GM21515 (cell line): ENCODE results near the gene ITPK1.

Experiments
- ATAC-seq: cut with Tn5 transposase; IDR thresholded peaks from one replicate; pipeline ENCODE4 v1.9.1; 2021; ENCODE audit not compliant: unreplicated experiment

ITPK1 gene

DNA sequence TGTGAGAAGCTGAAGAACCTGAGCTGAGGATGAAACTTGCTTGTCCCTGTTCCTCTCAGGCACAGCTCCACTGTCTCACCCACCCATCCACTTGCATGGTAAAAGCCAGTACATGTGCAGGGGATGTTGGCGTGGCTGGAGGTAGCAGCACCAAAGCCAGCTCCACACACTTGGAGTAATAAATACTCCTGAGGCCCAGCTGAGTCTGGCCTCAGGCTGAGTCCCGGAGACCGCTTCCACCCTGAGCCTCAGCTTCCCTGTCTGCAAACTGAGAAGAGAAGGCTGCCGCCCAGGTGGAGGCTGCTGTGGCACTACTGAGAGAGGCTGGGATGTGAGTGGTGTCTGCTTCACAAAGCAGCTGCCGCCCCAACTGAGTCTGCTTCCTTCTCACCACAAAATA is 173.6 kb downstream of the ITPK1 start:
- no peak for ATAC-seq

DNA sequence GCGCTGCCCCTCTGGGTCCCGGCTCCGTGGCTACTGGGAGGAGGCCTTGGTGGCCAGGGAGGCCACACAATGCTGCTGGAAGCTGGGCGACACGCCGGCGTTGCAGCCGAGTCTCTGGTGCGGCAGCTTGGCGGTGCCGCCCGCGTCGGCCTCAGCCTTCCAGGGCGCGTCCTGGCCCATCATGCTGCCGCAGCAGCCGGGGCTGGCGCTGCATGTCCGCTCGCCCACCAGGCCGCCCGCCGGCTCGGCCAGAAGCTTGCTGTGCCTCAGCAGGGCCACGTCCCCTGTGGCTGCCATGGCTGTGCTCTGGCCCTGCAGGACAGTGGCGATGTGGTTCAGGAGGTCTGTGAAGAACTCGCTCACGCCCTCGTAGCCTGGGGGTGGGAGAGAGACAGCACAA is 174.2 kb downstream of the ITPK1 start:
- ATAC-seq, result no peak

DNA sequence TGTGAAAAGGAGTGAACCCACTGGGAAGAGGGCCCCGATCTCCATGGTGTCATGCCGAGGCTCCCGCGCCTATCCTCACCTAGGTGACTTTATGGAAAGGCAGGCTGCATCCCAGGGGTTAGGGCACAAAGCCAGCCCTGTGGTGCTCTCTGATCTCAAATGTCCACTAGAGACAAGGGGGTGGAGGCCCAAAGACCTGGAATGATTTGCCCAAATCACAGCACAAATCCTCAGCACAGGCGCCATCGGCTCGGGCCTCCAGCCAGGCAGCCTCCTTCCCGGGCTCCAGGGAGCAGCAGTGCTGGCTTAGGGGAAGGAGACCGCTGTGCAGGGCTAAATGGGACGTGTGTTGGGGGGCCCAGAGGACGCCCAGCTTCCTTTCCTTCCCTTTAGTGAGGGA is 175.2 kb downstream of the ITPK1 start:
- ATAC-seq, result no peak

DNA sequence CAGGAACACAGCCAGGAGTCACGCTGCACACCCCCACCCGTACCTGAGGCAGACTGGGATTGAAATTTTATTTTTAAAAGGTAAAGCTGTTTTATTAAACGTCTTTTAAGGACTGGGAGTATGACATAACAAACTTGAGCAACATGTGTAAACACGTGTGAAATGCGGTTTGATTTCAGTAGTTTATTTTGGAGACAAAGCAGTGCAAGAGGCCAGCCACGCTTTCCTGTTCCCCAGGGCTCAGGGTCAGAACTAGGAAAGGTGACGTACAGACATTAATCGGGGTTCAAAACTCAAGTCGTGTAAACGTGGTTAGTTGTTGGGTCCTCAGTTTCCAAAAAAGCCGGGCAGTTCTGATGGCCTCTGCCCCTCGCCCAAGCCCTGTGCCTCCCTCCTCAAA is 176.0 kb downstream of the ITPK1 start:
- no peak for ATAC-seq

DNA sequence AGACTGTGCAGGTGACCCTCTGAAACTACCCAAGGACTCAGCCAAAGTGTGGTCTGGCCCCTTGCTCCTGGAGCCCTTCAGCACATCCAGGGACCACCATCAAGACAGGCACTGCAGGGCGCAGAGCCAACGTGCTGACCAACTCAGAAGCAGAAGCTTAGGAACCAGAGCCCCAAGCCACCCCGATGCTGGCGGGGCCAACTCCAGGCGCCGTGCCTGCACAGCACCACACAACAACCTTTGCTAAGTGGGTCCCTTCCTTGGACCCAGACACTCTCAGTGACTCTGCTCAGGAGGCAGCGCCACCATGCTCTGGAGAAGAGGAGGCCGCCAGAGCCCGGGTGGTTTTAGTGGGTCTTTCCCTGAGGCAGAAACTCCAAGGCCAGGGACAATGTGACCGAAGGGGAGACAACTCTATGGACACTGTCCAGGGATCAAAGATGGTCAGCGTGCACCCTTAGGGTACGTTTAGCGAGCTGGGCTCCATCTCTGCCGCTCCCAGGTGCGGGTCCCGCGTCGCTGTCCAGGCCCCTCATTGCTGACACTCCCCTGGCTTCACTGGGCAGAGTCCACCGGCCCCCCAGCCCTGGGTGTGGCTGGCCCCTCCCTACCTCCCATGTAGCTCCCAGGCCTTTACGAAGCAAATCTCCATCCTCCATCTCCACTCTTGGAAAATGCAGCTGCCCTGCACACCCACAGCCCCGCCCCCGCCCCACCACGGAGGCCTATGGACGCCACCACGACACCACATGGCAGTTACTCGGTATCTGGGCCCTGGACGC is 176.6 kb downstream of the ITPK1 start:
- no peak for ATAC-seq

DNA sequence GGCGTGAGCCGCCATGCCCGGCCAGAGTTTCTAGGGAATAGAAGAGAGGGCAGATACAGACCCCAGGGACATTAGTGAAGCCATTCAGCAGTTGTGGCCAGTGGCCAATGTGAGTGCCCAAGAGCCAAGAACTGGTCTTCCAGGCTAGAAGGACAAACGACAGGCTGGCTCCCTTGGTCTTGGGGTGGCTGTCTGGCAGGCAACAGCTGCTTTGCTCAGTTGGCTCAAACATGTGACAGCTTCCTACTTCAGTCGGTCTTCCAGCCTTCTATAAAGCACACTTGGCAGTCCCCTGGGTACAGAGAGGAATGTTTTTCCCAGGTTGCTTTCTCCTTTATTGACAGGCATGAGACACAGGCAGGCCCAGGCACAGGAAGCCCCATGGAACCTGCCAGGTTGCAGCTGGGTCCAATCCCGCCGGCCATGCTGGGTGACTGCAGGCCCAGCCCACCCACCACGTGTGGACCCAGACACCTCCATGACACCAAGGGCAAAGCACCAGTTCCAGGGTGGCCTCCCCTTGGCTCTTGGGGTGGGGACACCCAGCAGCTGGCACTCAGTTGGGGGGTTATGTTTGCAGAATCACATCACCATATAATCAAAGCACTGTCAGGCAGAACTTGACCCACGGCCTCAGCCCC is 177.4 kb downstream of the ITPK1 start:
- ATAC-seq, result no peak

DNA sequence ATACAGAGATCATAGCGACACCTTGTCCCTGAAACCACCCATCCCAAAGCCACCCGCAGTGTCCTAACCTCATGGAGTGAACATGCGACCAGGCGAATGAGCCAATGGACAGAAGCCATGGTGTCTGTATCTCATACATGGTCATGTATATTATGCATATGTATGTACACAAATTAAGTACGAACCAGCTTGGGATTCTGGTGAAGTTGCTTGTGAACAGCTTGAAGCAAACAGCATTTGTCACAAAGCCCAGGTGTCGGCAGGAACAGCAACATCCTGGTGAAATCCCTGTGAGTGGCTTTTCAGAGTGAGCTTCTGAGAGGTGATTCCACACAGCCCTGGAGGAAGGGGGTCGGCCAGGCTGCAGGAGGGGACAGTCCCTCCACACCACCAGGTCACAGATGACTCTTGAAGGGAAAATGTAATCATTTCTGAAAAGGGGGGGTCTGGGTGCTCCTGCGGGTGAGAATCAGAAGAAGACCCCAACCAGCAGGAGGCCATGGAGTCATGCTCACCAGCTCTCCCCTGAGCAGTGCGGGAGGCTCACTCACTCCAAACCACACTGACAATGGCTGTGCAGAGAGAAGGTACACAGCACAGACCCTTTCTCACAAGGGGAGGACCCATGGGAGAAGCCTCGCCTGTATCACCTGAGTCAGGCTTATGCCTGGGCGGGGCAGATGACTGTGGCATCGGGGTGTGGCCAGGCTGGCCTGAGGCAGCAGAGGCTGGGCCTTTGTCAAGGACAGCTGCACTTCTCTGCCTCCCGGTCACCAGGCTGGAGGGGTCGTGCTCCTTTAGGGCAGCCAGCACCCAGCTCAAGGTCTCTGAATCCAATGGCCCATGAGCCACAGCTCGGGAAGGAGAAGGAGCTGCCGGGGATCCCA is 178.4 kb downstream of the ITPK1 start:
- ATAC-seq, result no peak

DNA sequence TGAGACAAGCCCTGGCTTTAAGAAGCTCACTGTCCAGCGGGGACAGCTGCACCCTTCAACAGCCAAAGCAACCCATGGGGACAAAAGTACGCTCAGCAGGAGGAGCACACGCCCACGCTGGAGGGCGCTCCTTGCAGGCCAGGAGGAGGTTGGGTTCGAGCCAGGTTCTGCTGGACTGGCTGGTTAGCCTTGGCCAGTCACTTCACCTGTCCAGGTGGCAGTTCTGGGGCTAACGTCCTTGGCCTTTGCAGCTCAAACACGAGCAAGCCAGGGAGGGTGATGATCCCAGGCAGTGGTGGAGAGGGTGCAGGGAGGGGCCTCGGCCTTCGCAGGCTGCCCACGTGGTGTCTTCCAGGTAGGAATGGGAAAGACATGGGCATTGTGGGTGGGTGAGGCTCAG is 179.6 kb downstream of the ITPK1 start:
- ATAC-seq, result no peak

DNA sequence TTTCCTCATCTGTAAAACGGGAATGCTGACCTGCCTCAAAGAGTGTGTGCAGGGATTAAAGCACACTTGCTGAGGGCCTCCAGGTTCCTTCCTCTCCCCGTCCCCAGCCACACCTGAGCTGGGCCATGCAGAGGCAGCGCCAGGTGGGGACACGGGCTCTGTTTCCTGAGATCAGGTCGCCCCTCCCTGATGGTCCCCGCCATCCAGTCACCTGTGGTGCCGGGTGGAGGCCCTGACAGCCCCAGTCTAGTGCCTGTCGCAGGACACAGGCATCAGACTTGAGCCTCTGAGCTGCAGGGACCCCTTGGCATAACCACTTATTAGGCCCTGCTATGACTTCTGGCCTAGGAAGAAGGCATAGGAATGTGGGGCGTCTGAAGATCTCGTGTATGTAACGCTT is 180.3 kb downstream of the ITPK1 start:
- no peak for ATAC-seq

DNA sequence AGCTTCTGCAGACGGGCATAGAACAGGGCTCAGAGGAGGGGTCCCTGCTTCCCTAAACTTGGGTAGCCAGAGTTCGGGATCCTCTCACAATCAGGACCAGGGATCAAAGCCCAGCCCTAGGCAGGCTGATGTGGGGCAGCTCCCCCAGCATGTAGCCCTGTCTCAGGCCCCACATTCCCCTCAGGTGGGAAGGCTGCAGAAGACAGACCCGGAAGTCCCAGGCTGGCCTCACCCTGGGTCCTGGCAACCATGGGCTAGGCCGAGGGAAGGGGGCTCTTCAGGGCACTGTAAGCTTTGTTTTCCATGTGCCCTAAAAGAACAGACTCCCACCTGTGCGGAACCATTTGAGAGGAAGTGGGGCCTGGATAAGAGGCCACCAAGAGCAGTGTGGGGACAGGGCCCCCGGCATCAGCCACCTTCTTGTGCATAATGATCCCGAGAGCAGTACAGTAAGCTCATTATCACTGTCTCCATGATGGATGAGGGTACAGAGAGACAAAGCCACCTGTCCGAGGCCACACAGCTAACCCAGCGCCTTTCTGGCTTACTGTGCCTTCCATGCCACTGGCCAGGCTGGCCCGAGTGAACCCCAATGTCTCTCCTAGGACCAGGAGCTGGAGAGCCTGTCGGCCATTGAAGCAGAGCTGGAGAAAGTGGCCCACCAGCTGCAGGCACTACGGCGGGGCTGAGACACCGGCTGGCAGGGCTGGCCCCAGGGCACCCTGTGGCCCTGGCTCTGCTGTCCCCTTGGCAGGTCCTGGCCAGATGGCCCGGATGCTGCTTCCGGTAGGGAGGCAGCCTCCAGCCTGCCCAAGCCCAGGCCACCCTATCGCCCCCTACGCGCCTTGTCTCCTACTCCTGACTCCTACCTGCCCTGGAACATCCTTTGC is 181.3 kb downstream of the ITPK1 start:
- no peak for ATAC-seq

DNA sequence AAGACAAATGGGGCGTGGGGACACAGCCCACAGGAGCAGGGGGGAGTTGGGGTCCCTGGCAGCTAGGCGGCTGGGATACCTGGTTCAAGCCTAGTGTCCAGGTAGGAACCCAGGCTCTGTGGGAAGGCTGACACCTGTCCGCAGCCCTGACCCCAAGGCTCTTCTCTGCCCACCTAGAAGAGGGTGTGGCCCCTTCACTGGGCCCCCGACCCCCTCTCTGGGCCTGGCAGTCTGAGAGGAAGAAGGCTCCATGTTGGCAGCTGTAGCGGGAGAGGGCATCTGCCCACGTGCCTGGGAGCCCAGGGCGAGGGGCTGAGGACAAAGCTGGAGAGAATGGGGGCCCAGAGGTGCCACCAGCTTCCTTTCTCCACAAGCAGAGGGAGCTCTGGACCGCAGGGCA is 182.2 kb downstream of the ITPK1 start:
- no peak for ATAC-seq

DNA sequence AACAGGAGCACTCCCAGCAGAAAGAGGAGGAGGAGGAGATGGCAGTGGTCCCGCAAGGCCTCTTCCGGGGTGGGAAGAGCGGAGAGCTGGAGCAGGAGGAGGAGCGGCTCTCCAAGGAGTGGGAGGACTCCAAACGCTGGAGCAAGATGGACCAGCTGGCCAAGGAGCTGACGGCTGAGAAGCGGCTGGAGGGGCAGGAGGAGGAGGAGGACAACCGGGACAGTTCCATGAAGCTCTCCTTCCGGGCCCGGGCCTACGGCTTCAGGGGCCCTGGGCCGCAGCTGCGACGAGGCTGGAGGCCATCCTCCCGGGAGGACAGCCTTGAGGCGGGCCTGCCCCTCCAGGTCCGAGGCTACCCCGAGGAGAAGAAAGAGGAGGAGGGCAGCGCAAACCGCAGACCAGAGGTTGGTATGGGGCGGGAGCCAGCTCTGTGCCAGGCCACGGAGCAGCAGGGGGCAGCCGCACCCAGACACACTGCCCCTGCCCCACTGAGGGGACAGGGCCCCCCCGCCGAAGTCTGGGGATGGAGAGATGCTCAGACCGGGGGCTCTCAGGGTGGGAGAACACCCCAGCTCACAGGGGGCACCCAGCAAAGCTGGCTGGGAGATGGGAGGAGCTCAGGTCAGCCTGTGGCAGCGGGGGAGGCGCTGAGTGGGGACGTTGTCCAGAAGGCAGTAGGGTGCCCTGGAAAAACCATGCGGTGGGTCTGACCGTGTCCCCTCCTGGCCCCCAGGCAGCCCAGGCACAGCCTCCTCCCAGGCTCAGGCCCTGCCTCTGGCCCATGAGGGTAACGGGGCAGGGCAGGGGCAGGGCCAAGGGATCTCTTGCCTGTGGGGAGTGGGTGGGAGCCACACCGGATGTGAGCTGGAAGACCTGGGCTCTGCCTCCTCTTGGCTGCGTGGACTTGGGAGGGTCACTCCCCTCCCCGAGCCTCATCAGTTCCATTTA is 183.0 kb downstream of the ITPK1 start:
- ATAC-seq, result no peak

DNA sequence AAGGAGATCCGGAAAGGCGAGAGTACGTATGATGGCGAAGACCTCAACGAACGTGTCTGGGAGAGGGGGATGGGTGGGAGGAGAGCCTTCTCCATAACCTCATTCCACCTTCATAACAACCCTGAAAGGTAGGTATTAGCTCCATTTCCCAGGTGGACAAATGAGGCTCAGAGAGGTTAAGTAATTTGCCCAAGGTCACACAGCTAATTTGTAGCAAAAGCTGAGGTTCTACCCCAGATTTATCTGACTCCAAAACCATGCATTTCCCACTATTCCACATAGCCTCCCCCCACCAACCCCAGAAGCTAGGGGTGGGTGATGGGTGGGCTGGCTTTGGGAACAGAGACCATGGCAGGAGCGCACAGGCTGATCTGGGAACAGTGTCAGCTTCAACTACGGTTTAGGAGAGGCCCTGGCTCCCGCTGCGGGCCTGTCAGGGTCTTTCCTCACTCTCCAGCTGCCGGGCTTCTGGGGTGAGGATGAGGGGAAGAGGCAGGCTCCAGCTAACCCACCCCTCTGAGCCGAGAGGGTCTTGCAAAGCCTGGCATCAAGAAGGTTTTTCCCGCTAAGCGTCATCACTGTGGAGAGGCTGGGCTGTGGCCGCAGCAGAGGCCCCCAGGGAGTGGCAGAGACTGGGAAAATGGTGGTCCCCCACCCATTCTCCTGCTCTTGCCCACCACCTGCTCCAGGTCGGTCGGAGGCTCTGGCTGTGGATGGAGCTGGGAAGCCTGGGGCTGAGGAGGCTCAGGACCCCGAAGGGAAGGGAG is 183.9 kb downstream of the ITPK1 start:
- no peak for ATAC-seq

DNA sequence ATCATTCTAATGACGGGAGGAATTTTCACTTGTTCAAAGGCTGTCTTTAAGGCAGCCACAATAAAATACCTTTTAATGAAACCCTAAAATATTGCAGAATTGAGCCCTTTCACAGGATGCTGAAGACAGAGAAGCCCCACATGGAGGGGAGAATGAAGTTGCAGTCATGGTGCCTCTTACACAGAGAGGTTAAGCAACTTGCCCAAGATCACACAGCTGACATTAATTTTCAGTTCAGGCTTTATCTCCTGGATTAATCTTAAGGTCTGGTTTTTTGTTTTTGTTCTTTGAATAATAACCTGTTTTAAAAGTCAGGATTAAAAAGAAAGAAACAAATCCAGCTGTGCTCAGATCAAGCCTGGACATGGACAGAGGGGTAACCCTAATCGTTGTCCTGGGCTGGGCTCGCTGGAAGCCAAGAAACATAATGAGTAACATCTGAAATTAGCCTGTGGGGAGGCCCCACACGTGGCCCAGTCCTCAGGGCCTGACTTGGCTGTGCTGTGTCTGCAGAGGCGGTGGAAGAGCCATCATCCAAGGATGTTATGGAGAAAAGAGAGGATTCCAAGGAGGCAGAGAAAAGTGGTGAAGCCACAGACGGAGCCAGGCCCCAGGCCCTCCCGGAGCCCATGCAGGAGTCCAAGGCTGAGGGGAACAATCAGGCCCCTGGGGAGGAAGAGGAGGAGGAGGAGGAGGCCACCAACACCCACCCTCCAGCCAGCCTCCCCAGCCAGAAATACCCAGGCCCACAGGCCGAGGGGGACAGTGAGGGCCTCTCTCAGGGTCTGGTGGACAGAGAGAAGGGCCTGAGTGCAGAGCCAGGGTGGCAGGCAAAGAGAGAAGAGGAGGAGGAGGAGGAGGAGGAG is 184.8 kb downstream of the ITPK1 start:
- no peak for ATAC-seq

DNA sequence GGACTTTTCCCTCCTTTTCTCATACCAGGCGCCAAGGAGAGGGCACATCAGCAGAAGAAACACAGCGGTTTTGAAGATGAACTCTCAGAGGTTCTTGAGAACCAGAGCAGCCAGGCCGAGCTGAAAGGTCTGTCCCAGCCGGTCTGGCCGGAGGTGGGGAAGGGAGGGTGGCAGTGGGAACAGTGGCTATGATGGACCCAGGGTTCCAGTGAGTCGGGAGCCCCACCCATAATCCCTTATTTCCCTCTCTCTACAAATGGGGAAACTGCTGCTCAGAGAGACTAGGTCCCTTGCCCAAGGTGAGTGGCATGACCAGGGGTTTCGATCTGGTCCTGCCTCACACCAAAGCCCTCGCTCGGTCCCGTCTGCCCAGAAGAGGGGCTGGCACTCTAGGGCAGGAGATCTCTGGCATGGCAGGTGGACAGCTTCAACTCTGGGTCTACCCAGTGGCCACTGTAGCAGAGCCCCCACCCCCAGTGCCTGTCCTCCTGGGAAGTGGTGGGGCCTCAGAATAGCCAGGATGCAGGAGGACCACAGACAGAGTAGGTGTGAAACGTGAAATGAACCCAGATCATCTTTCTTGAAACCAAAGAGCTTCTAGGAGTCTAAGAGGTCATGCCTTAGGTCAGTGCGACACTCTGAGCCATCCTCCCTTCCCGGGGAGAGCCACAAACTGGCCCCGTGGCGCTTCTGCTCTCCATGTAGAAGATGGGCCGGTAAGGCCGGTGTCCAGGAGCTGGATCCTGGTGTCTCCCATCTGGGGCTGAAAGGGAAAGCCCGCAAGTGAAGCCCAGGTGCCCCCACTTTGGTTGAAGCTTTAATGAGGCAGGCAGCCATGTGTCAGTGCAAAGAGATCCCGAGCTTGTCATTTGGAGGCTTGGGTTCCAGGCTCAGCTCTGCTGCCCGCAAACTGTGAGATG is 185.8 kb downstream of the ITPK1 start:
- ATAC-seq, result no peak

DNA sequence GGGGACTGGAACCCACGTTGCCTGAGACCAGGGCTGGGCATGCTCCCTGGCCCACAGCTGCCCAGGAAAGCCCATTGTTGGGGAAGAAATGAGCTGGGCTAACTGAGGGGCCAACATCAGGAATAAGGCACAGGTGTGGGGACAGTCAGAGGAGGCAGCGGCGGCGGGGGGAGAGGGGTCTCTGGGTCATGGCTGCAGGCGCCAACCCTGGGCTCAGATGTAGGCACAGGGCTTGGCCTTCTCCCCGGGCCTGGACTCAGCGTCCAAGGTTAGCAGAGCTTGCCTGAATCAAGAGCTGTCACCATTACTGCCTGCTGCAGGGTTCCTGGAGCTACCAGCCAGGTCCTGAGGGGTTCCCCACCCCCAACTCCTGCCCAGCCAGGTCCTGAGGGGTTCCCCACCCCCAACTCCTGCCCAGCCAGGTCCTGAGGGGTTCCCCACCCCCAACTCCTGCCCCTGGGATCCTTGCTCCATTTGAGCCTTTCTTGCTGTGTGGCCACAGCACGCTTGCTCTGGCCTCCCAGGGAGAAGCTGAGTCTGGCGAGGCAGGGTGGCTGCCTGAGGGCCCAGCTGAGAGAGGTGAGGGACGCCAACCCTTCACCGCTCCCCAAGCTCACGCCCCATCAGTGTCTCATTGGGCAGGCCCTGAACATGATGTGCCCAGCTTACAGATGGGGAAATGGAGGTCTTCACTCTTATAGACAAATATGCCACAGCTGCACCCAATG is 186.6 kb downstream of the ITPK1 start:
- no peak for ATAC-seq
